Suprapubic skin (tissue), 4 donors: ENCODE data around the gene CFAP410.

ENCODE experiments used
- EP300 ChIP-seq: sonication (generic); formaldehyde crosslinking; IDR thresholded peaks from one replicate; pipeline ENCODE4 v1.6.1; 2017; ENCODE audit warnings: antibody characterized with exemption
- POLR2AphosphoS5 ChIP-seq, 3 donors: sonication (generic); formaldehyde crosslinking; IDR thresholded peaks; one replicate each; pipeline ENCODE4 v1.6.1; 2017; ENCODE audit warnings: antibody characterized with exemption in 3 of 3
- TF ChIP-seq, protein P1 (sequence below), 2 donors: fragments of 200-600 bp in 1 of 2; fragments of 450-650 bp in 1 of 2; sonication (generic) in 1 of 2; IDR thresholded peaks; one replicate each; pipeline ENCODE4 v1.5.1; 2016 to 2019; ENCODE audit warnings: antibody characterized with exemption in 2 of 2, mild to moderate bottlenecking in 1 of 2, moderate library complexity in 1 of 2

GRCh38 chr21:44290327-44291077 is 48.7 kb downstream of the CFAP410 start:
- no peak for TF ChIP-seq EP300
- TF ChIP-seq POLR2AphosphoS5 (IDR thresholded peaks at IDR 0.05), result no peak
- TF ChIP-seq, protein P1, sequence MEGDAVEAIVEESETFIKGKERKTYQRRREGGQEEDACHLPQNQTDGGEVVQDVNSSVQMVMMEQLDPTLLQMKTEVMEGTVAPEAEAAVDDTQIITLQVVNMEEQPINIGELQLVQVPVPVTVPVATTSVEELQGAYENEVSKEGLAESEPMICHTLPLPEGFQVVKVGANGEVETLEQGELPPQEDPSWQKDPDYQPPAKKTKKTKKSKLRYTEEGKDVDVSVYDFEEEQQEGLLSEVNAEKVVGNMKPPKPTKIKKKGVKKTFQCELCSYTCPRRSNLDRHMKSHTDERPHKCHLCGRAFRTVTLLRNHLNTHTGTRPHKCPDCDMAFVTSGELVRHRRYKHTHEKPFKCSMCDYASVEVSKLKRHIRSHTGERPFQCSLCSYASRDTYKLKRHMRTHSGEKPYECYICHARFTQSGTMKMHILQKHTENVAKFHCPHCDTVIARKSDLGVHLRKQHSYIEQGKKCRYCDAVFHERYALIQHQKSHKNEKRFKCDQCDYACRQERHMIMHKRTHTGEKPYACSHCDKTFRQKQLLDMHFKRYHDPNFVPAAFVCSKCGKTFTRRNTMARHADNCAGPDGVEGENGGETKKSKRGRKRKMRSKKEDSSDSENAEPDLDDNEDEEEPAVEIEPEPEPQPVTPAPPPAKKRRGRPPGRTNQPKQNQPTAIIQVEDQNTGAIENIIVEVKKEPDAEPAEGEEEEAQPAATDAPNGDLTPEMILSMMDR (IDR thresholded peaks at IDR 0.05), result no peak
